SK-N-SH treated with all-trans-retinoic acid at 6 μM for 48 hours (cell line): ENCODE data around the gene MED9.
A peak's percentile ranks its signal among the peaks of the same experiment; 100 is the strongest.

Experiments
- ATAC-seq: fragments of 200-7000 bp; cut with Tn5 transposase; 3 replicates; pipeline ENCODE4 v1.9.1; 2020; ENCODE audit warnings: mild to moderate bottlenecking, moderate library complexity
- ARNTL ChIP-seq: fragments of 450-650 bp; formaldehyde crosslinking; IDR thresholded peaks from 2 replicates; pipeline ENCODE4 v1.5.0; 2020; ENCODE audit warnings: low read depth, mild to moderate bottlenecking, moderate library complexity, borderline replicate concordance
- BACH2 ChIP-seq: fragments of 250-450 bp; sonication (Bioruptor Pico); IDR thresholded peaks from 2 replicates; pipeline ENCODE4 v1.9.0; 2021; ENCODE audit warnings: mild to moderate bottlenecking, borderline replicate concordance
- CREB5 ChIP-seq: fragments of 250-450 bp; sonication (Bioruptor Pico); IDR thresholded peaks from 2 replicates; pipeline ENCODE4 v1.5.1; 2020; ENCODE audit warnings: low read depth, mild to moderate bottlenecking, moderate library complexity
- CSDC2 ChIP-seq: fragments of 250-450 bp; sonication (Bioruptor Pico); IDR thresholded peaks from 2 replicates; pipeline ENCODE4 v1.5.0; 2020; ENCODE audit warnings: mild to moderate bottlenecking, moderate library complexity
- CSRNP3 ChIP-seq: fragments of 250-450 bp; sonication (Bioruptor Pico); IDR thresholded peaks from 2 replicates; pipeline ENCODE4 v1.5.1; 2021; ENCODE audit warnings: mild to moderate bottlenecking, moderate library complexity
- GLIS3 ChIP-seq: fragments of 250-450 bp; sonication (Bioruptor Pico); IDR thresholded peaks from 2 replicates; pipeline ENCODE4 v1.5.0; 2020; ENCODE audit warnings: mild to moderate bottlenecking, moderate library complexity
- ISL1 ChIP-seq: fragments of 250-450 bp; sonication (Bioruptor Pico); IDR thresholded peaks from 2 replicates; pipeline ENCODE4 v2.1.2; 2022; ENCODE audit warnings: mild to moderate bottlenecking, moderate library complexity
- OSR1 ChIP-seq: fragments of 250-450 bp; sonication (Bioruptor Pico); IDR thresholded peaks from 2 replicates; pipeline ENCODE4 v1.8.0; 2022; ENCODE audit warnings: moderate library complexity, mild to moderate bottlenecking, inconsistent platforms
- POU6F1 ChIP-seq: fragments of 250-450 bp; sonication (Bioruptor Pico); IDR thresholded peaks from 2 replicates; pipeline ENCODE4 v1.8.0; 2021; ENCODE audit warnings: low read depth, mild to moderate bottlenecking, moderate library complexity, borderline replicate concordance
- PPARA ChIP-seq: fragments of 250-450 bp; sonication (Bioruptor Pico); IDR thresholded peaks from 2 replicates; pipeline ENCODE4 v1.5.0; 2020; ENCODE audit warnings: mild to moderate bottlenecking, borderline replicate concordance
- RARB ChIP-seq: fragments of 250-450 bp; sonication (Bioruptor Pico); IDR thresholded peaks from 2 replicates; pipeline ENCODE4 v1.8.0; 2021; ENCODE audit warnings: mild to moderate bottlenecking, moderate library complexity
- SNAI2 ChIP-seq: fragments of 250-450 bp; sonication (Bioruptor Pico); IDR thresholded peaks from 2 replicates; pipeline ENCODE4 v1.5.0; 2020; ENCODE audit warnings: mild to moderate bottlenecking, moderate library complexity
- TCF4 ChIP-seq: fragments of 250-450 bp; sonication (Bioruptor Pico); IDR thresholded peaks from 2 replicates; pipeline ENCODE4 v1.8.0; 2021; ENCODE audit warnings: mild to moderate bottlenecking, moderate library complexity, borderline replicate concordance
- TOX ChIP-seq: fragments of 250-450 bp; sonication (Bioruptor Pico); IDR thresholded peaks from 2 replicates; pipeline ENCODE4 v1.8.0; 2021; ENCODE audit warnings: mild to moderate bottlenecking, moderate library complexity, borderline replicate concordance
- TSHZ2 ChIP-seq: fragments of 250-450 bp; sonication (Bioruptor Pico); IDR thresholded peaks from 2 replicates; pipeline ENCODE4 v1.5.0; 2020; ENCODE audit warnings: mild to moderate bottlenecking, moderate library complexity
- ZC3H10 ChIP-seq: fragments of 250-450 bp; sonication (Bioruptor Pico); IDR thresholded peaks from 2 replicates; pipeline ENCODE4 v1.5.1; 2021; ENCODE audit warnings: mild to moderate bottlenecking, moderate library complexity
- ZFP3 ChIP-seq: fragments of 250-450 bp; sonication (Bioruptor Pico); IDR thresholded peaks from 2 replicates; pipeline ENCODE4 v1.5.0; 2020; ENCODE audit warnings: mild to moderate bottlenecking, moderate library complexity
- ZFP30 ChIP-seq: fragments of 450-650 bp; formaldehyde crosslinking; IDR thresholded peaks from 2 replicates; pipeline ENCODE4 v1.5.0; 2022; ENCODE audit warnings: mild to moderate bottlenecking, moderate library complexity
- ZNF565 ChIP-seq: fragments of 450-650 bp; formaldehyde crosslinking; conservative IDR thresholded peaks from 2 replicates; pipeline ENCODE4 v1.5.0; 2020; ENCODE audit warnings: low read depth, mild to moderate bottlenecking, moderate library complexity
- ZNF70 ChIP-seq: fragments of 450-650 bp; formaldehyde crosslinking; IDR thresholded peaks from 2 replicates; pipeline ENCODE4 v1.5.0; 2020; ENCODE audit warnings: mild to moderate bottlenecking, moderate library complexity
- ZNF8 ChIP-seq: fragments of 450-650 bp; formaldehyde crosslinking; IDR thresholded peaks from 2 replicates; pipeline ENCODE4 v1.5.0; 2020; ENCODE audit warnings: mild to moderate bottlenecking, moderate library complexity

The MED9 gene

GRCh38 chr17:17533901-17534441 is 57.2 kb downstream of the MED9 start:
- no peak for ATAC-seq

GRCh38 chr17:17535957-17536356 is 59.2 kb downstream of the MED9 start:
- TF ChIP-seq ISL1 = no peak
- no peak for TF ChIP-seq ZNF70 (CRISPR knock-in tag)
- no peak for TF ChIP-seq GLIS3 (CRISPR knock-in tag)
- TF ChIP-seq, all 23 proteins: peak for 0
- peak; percentile 21; the same call in 1 of the 3 replicates for ATAC-seq

More at GRCh38 chr17:17533901-17534441, 57.2 kb downstream of the MED9 start:
- TF ChIP-seq TOX (CRISPR knock-in tag) (no peak), ZNF8 (CRISPR knock-in tag) (no peak), TSHZ2 (CRISPR knock-in tag) (no peak), GLIS3 (CRISPR knock-in tag) (no peak), ZFP3 (no peak), SNAI2 (CRISPR knock-in tag) (no peak), BACH2 (CRISPR knock-in tag) (no peak), ZC3H10 (no peak), POU6F1 (CRISPR knock-in tag) (no peak), CSDC2 (CRISPR knock-in tag) (no peak), RARB (no peak), ZFP30 (CRISPR knock-in tag) (no peak), ZNF565 (CRISPR knock-in tag) (no peak)

GRCh38 chr17:17536702-17537101 is 59.9 kb downstream of the MED9 start:
- TF ChIP-seq TSHZ2 (CRISPR knock-in tag) (no peak), ISL1 (no peak), CSRNP3 (CRISPR knock-in tag) (no peak)

GRCh38 chr17:17537311-17538099 is 60.7 kb downstream of the MED9 start:
- TF ChIP-seq CSRNP3 (CRISPR knock-in tag) (no peak), ARNTL (CRISPR knock-in tag) (no peak), ZNF70 (CRISPR knock-in tag) (no peak), OSR1 (CRISPR knock-in tag) (no peak), CSDC2 (CRISPR knock-in tag) (no peak), ZFP3 (no peak), TCF4 (CRISPR knock-in tag) (no peak), PPARA (CRISPR knock-in tag) (no peak), ZNF565 (CRISPR knock-in tag) (no peak), CREB5 (CRISPR knock-in tag) (no peak), ZFP30 (CRISPR knock-in tag) (no peak), ISL1 (no peak)
- no peak for ATAC-seq

More at GRCh38 chr17:17536702-17537101, 59.9 kb downstream of the MED9 start:
- ATAC-seq = no peak
